Nephron (organoid): Measurements from ENCODE around the gene COX10.

Experiments used
- H3K27ac Mint-ChIP-seq, 3 experiments: 2 replicates each; pipeline ENCODE4 v1.8.0; 2020; ENCODE audit warnings: mixed read lengths in 3 of 3, mild to moderate bottlenecking in 2 of 3, moderate library complexity in 1 of 3
- H3K27me3 Mint-ChIP-seq: 2 replicates; pipeline ENCODE4 v1.8.0; 2021; ENCODE audit warnings: low read depth, mild to moderate bottlenecking, moderate library complexity, mixed read lengths
- H3K36me3 Mint-ChIP-seq: 2 replicates; pipeline ENCODE4 v1.8.0; 2020; ENCODE audit warnings: low read depth, mixed read lengths
- H3K4me1 Mint-ChIP-seq: 2 replicates; pipeline ENCODE4 v1.8.0; 2020; ENCODE audit warnings: mixed read lengths
- H3K4me3 Mint-ChIP-seq, 3 experiments: 2 replicates each; pipeline ENCODE4 v1.8.0; 2020; ENCODE audit warnings: mild to moderate bottlenecking in 3 of 3, mixed read lengths in 3 of 3, moderate library complexity in 2 of 3
- H3K9me3 Mint-ChIP-seq: 2 replicates; pipeline ENCODE4 v1.8.0; 2020; ENCODE audit warnings: mixed read lengths
- CTCF ChIP-seq, 3 experiments: fragments of 200-600 bp; sonication (generic); IDR thresholded peaks; one replicate each; pipeline ENCODE4 v1.5.0; 2021; ENCODE audit warnings: antibody characterized with exemption in 3 of 3; ENCODE audit not compliant: unreplicated experiment in 3 of 3

The COX10 gene

DNA sequence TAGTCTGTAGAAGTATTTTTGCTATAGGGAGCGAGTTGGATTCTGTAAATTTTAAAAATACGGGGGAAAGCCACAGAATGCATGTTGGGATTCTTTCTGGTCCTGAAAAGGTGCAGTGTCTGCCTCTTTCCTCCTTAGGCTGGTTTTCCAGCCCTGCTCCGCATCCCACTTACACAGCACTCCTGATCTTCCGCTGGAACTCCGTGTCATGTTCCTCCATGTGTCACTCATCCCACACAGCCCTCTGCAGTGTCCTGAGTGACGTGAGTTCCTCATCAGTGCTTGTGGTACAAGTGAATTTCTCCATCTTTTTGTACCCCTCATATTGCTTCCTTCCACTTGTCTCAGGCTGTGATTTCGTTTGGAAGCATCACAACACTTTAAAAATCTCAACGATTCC, 34.5 kb downstream of the COX10 start:
- Mint-ChIP-seq H3K4me1 (no peaks in the 10 kb centered on the region), H3K4me3 (no peak overlapping the region), H3K9me3 (no peaks in the 10 kb centered on the region), H3K27me3 (no peaks in the 10 kb centered on the region), H3K27ac (no peak overlapping the region), H3K36me3 (peaks cover 6% of the 10 kb centered on the region)
- TF ChIP-seq CTCF (IDR thresholded peaks at IDR 0.05; ENCODE audit: unreplicated experiment in 3 of 3), result no peak

GRCh38 chr17:14104734-14105133, 35.4 kb downstream of the COX10 start:
- TF ChIP-seq CTCF (IDR thresholded peaks at IDR 0.05; ENCODE audit: unreplicated experiment in 3 of 3), result no peak
- no peaks in the 10 kb centered on the region for H3K9me3 Mint-ChIP-seq
- H3K36me3 Mint-ChIP-seq, result peaks cover 6% of the 10 kb centered on the region
- H3K27me3 Mint-ChIP-seq, result no peaks in the 10 kb centered on the region
- H3K4me3 Mint-ChIP-seq, result no peak overlapping the region
- no peak overlapping the region for H3K27ac Mint-ChIP-seq
- no peaks in the 10 kb centered on the region for H3K4me1 Mint-ChIP-seq

DNA sequence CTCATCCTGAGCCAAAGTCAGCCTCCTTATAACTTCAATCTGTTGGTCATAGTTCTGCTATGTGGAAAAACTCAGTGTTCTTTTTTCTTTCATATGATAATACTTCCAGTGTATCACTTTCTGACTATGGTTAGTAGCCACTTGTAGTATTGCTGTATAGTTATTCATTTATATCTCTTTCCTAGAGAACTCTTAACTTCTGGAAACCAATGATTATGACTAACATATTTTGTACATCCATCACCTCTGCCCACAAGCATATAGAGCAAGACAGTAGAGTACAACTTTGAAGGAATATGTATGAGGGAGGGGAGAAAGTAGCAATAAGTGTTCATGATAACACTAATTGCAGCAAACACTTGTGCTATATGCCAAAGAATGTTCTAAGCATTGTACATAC, 38.6 kb downstream of the COX10 start:
- no peaks in the 10 kb centered on the region for H3K9me3 Mint-ChIP-seq
- TF ChIP-seq CTCF (IDR thresholded peaks at IDR 0.05; ENCODE audit: unreplicated experiment in 3 of 3), result no peak
- no peaks in the 10 kb centered on the region for H3K27me3 Mint-ChIP-seq
- H3K4me3 Mint-ChIP-seq, result no peak overlapping the region
- H3K27ac Mint-ChIP-seq, result no peak overlapping the region
- H3K4me1 Mint-ChIP-seq, result no peaks in the 10 kb centered on the region
- no peaks in the 10 kb centered on the region for H3K36me3 Mint-ChIP-seq

DNA sequence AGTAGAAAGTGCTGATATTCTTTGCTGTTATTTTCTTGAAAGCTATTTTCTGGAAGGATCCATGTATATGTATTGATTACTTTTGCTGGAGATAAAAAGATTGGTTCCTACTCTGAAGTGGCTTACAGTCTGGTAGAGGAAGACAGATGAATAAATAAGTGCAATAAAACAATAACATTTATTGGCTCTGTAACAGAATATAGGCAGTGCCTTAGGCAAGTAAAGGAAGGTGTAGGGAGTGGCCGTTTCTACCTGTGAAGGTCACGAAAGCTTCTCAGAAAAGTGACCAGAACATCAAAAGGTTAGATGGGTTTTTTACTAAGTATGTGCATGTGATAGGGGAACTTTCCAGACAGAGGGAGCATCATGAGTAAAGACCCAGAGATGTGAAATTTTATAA, 43.1 kb downstream of the COX10 start:
- peaks cover 15% of the 10 kb centered on the region for H3K36me3 Mint-ChIP-seq
- H3K27me3 Mint-ChIP-seq, result no peaks in the 10 kb centered on the region
- no peak overlapping the region for H3K27ac Mint-ChIP-seq
- no peak overlapping the region for H3K4me3 Mint-ChIP-seq
- no peak for TF ChIP-seq CTCF (IDR thresholded peaks at IDR 0.05; ENCODE audit: unreplicated experiment in 3 of 3)
- H3K9me3 Mint-ChIP-seq, result peaks cover 5% of the 10 kb centered on the region
- no peaks in the 10 kb centered on the region for H3K4me1 Mint-ChIP-seq

DNA sequence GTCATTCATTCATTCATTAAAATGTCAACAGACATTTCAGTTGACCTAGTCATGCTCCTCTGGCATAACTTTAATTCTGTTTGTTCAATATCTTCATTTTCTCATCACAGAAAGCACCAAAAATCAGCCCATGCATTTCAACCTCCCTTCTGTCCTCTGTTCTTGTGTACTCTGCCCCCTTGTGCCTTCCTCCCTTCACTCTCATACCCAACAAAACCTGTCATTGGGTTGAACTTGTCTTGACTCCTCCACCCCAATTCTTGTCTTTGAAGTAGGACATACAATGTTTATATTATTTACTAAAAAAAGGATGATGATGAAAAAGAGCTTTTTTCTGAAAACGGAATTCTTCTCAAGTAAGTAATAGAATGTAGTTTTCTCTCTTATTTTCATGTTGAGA, 43.8 kb downstream of the COX10 start:
- no peak overlapping the region for H3K27ac Mint-ChIP-seq
- H3K4me3 Mint-ChIP-seq, result no peak overlapping the region
- H3K36me3 Mint-ChIP-seq, result peaks cover 15% of the 10 kb centered on the region
- no peak for TF ChIP-seq CTCF (IDR thresholded peaks at IDR 0.05; ENCODE audit: unreplicated experiment in 3 of 3)
- H3K27me3 Mint-ChIP-seq, result no peaks in the 10 kb centered on the region
- H3K4me1 Mint-ChIP-seq, result no peaks in the 10 kb centered on the region
- H3K9me3 Mint-ChIP-seq, result peaks cover 5% of the 10 kb centered on the region

DNA sequence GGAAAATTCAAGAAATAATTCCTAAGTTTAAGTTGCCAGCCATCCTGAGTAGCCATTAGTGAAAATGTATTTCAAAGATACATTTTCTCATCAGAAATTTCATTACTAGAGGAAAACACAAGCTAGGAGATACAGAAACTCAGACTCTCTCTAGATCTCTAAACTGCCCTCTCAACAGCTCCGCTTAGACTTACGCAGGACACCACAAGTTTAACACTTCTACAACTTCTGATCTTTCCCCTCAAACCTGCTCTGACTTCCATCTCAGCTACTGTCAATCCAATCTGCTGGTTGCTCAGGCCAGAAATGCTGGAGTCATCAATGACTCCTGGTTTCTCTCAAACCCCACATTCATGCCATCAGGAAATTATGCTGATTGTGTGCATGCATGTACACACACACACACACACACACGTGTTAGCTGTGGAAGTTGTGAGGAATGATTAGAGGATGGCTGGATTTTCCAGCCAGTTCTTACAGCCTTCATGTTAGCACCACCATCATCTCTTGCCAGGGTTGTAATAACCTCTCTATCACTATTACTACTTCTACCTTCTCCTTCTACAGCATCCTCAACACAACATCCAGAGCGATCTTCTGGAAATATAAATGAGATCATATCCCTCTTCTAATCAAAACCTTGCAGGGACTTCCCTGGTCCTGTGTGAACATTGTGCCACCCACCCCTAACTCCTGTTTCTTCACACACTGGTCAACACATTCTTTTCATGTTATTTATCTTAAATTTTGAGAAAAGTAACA, 47.1 kb downstream of the COX10 start:
- Mint-ChIP-seq H3K9me3 (peaks cover 5% of the 10 kb centered on the region), H3K4me1 (no peaks in the 10 kb centered on the region), H3K36me3 (peaks cover 15% of the 10 kb centered on the region), H3K27ac (no peak overlapping the region), H3K4me3 (no peak overlapping the region), H3K27me3 (no peaks in the 10 kb centered on the region)
- no peak for TF ChIP-seq CTCF (IDR thresholded peaks at IDR 0.05; ENCODE audit: unreplicated experiment in 3 of 3)
